Kidney glomerular epithelial cell (primary cell): ENCODE data around the gene OR14C36.
"Not testable (repeated sequence)": the region's sequence is repeated elsewhere in the genome, so short reads cannot be mapped to it uniquely, and the experiment has no call there.

Source experiments
- DNase-seq: peaks from one replicate; lab custom pipeline; 2025; lab: John Stamatoyannopoulos, UW

Gene OR14C36

GRCh38 chr1:248348475-248348874 is at the start of gene OR14C36:
TSS of gene OR14C36 (plus strand) at chr1:248348775. CDS start at chr1:248348775, 0 bp downstream.
- DNase-seq: no peak

DNA sequence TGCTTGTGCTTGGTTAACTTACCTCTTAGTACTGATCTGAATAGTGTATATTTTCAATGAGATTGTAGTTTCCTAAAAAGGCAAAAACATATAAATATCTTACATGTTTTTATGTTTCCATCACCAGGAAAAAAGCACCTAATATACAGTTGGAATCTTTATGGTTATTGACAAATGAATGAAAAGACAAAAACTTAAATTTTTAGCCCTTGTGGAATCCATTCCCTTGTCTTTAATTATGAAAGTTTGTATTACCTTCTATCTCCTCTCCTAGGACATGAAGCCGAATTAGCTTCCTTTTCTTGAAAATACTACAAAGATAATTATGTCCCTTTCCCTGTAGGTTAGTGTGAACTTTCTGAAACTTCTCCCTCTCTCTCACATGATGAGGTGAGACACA is 45.3 kb upstream of the OR14C36 start, which contains the start of gene OR2T12:
OR2T12 (minus strand) TSS at position 101 of the 400 bp plus-strand sequence. CDS start 7,846 bp downstream, outside the sequence.
- DNase-seq: no peak

GRCh38 chr1:248305672-248306071 is 42.9 kb upstream of the OR14C36 start:
- DNase-seq: not testable (repeated sequence)

GRCh38 chr1:248306103-248306502 is 42.5 kb upstream of the OR14C36 start:
- no peak for DNase-seq

DNA sequence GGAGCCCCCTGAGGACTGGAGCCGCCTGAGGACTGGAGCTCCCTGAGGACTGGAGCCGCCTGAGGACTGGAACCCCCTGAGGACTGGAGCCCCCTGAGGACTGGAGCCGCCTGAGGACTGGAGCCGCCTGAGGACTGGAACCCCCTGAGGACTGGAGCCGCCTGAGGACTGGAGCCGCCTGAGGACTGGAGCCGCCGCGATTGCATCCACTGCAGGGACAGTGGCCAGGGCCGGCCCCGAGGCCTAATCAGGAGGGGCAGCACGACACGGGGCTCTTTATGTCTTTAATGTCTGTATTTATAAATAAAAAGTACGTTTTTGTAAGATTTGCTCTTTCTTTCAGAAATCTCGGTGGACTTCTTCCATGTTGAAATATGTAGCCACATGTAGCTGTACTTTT is 41.8 kb upstream of the OR14C36 start:
- not testable (repeated sequence) for DNase-seq

GRCh38 chr1:248316796-248317195 is 31.8 kb upstream of the OR14C36 start:
- DNase-seq: no peak

DNA sequence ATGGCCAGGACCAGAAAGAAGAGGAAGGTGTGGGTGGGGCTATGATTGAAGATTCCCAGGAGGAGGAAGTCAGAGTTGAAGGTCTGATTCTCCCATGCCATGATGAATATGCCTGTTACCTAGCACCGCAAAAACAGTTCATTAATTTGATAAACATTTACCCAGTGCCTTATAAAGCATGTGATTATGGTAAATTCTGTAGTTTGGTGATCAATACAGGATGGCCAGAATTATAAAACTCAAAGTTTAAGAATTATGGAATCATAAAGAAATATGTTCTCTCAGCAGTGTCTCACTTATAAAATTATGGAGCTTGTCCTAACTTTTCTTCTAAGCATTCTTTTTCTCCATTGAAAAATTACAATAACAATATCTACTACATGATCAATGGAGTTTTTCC is 24.1 kb upstream of the OR14C36 start, which contains the start of gene OR2M7:
OR2M7 (minus strand) TSS at position 101 of the 400 bp plus-strand sequence; CDS start at position 101, 0 bp downstream.
- no peak for DNase-seq

- DNase-seq: no peak
These were observed 5.1 kb upstream of the OR14C36 start for GRCh38 chr1:248343451-248343850.

DNA sequence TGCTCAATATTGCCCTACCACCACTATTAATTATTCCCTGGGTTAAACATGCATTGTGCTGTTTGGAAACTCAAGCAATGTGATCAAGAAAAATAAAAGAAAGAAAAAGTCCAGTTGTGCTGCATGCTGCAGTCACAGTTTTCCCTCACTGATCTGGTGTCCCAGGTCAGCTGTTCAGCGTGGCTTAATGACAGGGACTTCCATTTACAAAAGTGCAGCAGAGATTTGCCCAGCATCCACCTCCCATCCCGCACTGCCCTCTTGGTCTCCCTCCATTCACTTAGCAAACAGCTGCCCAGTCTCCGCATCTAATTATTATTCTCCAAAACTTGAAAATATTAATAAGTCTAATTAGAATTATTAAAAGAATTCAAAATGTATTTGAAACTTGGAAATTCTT is 10.8 kb downstream of the OR14C36 start:
- no peak for DNase-seq

DNA sequence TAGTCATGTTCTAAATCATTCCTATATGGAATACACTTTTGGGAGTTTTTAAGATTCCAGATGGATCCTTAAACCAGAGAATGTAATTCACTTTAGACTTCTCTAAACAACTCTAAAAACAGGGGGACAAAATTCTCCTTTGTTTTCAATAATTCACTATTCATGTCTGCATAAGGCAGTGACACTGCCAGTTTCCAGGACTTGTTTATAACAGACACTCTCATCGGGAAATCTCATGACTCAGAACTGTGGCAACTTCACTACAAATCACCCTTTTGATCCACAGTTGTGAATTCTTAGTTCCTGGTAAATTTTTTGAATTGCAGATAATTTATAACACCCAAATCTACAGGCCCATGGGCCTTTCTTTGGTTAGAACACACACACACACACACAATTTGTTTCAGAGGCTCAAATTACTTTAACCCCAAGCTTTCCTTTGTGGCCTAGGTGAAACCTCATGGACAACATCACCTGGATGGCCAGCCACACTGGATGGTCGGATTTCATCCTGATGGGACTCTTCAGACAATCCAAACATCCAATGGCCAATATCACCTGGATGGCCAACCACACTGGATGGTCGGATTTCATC is 12.6 kb downstream of the OR14C36 start, which contains the start of gene OR2T4:
OR2T4 (plus strand) TSS at position 545 of the 595 bp plus-strand sequence; CDS start at position 545, 0 bp downstream.
- DNase-seq: no peak

DNA sequence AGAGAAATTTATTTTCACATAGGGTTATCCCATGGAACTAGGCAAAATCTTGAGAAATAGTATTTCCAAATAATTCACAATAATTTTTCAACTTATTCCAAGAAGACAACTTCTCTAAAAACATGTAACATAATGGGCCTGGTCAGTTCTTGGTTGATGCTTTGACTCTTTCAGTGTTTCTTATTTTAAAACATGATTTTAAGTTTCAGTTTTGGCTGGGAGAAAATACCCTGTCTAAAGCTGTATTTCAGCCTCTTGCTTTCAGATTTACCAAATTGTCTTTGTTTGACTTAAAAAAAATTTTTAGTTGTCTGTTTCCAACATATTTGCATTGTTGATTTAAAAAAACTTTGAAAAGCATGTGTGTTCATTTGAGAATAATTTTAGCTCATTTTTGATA is 18.0 kb downstream of the OR14C36 start:
- DNase-seq: no peak

DNA sequence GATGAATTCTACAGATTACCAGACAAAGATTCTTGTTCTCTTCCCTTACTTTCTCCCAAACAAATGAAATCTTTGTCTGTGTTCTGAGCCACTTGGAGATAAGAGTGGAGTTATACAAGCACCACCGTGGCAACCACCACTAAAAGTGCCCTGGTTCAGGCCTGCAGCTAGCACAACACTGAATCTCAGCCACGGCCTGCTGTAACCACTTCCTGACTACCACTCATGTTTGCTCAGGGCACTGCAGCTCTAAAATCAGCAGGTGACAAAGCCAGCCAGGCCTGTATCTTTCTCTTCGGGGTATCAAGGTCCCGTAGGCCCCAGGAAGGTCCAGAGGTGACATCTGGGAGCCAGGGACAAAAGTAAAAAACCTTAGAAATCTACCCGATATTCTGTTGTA is 23.8 kb downstream of the OR14C36 start:
- no peak for DNase-seq

GRCh38 chr1:248373761-248374160 is 25.2 kb downstream of the OR14C36 start:
- DNase-seq: no peak

DNA sequence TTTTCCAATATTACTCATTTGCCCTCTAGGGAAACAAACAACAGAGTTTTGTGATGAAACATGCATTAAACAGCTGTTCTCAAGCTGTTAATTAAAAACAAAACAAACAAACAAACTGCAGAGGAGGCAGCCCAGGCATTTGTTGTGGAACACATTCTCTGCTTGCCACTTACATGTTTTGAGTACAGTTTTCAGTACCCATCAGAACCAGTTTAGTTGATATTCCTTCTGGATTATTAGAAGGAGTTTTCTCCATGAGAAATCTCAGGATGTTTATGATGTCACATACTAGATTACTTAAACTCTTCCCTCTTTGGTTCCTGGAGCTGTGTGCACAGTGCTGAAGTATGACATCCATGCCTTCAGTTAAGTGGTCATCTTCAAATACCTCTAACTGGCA is 26.9 kb downstream of the OR14C36 start, which contains the start of gene OR2T6:
OR2T6 (plus strand) TSS at position 301 of the 400 bp plus-strand sequence. CDS start 11,863 bp downstream, outside the sequence.
- no peak for DNase-seq

DNA sequence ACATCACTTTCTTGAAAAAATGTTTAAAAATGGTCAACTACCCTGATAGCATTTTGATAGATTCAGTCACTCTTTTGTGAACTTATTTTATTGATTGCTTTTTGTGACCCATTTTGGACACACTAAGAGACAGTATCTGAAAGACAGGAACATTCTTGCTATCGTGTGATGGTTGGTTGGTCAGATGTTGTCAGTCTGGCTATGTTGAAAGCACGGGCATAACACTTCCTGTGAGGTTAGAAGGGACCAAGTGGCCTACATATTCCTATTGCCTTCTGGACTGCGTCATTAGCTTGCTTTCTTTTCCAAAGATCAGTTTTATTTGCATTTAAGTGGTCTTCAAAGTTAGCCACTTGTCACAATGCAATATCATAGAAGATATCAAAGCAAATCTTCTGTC is 28.3 kb downstream of the OR14C36 start:
- DNase-seq: no peak

DNA sequence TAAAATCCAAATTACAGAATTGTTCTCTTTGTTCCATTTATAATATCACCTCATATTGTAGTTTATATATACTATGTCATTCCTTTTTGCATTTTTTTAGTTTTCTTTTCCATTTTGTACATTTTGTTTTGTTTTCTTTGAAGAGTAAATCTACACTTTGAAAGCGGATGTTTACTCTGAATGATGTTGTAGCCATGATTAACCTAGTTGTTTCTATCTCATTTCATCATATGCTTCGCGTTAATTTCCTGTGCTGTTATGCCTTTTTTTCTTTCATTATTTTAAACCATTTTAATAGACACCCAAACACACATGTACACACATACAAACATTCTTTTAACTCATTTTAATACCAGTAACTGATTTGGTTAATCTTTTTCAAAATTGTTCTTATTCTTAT is 32.3 kb downstream of the OR14C36 start:
- DNase-seq: no peak

DNA sequence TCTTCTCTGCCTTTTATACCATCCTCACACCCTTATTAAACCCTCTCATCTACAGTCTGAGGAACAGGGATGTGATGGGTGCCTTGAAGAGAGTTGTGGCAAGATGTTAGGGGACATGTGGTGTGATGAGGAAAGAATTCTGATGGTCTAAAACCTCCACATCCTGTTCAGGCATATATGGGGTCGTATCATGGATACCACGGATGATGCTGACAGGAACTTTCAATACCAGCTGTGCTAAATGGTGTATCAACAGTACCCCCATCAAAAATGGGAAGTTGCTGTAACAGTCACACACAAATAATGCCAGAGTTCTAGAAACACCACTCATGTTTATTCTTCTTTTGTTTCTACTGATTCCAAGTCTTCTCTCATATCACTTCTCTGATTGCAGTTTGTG is 39.9 kb downstream of the OR14C36 start:
- no peak for DNase-seq

GRCh38 chr1:248393050-248393449 is 44.5 kb downstream of the OR14C36 start:
- no peak for DNase-seq
